Lower lobe of right lung (tissue), 2 donors: ENCODE data around the gene HOXC11. TPM values are rescaled to one million over a fixed set of nuclear protein-coding genes. Genes with fewer than 3 reads are reported as not detected.

Experiments used
- ATAC-seq, 2 donors: fragments of 200-7000 bp; cut with Tn5 transposase; one replicate each; pipeline ENCODE4 v1.9.1; 2020 to 2022; ENCODE audit warnings: mild to moderate bottlenecking in 2 of 2, moderate library complexity in 2 of 2
- DNase-seq: peaks from one replicate; pipeline ENCODE4 v3.0.0-alpha.2; 2020
- H3K27ac ChIP-seq: fragments of 200-600 bp; one replicate; pipeline ENCODE4 v1.8.0; 2022
- H3K27me3 ChIP-seq: fragments of 200-600 bp; one replicate; pipeline ENCODE4 v1.8.0; 2022; ENCODE audit warnings: low read depth
- H3K36me3 ChIP-seq: fragments of 200-600 bp; one replicate; pipeline ENCODE4 v1.8.0; 2022; ENCODE audit warnings: mild to moderate bottlenecking
- H3K4me1 ChIP-seq: fragments of 200-600 bp; one replicate; pipeline ENCODE4 v1.8.0; 2022
- H3K4me3 ChIP-seq: fragments of 200-600 bp; one replicate; pipeline ENCODE4 v1.8.0; 2022; ENCODE audit warnings: mild to moderate bottlenecking
- H3K9me3 ChIP-seq: fragments of 200-600 bp; one replicate; pipeline ENCODE4 v1.8.0; 2022
- intact Hi-C: fragments of 100-400 bp; cut with DNase I; formaldehyde crosslinking; loops from one replicate; pipeline ENCODE4 v1.11.0; 2022
- total RNA-seq: library from RNA; stranded (reverse); fragmentation: NEBNext Ultra II Directional; extraction: Animal tissue kit (Norgen Biotek cat#: 25700); gene quantifications from one replicate; pipeline ENCODE4 v1.2.1, GENCODE V29; 2021
- TF ChIP-seq, protein P1 (sequence below): fragments of 200-600 bp; IDR thresholded peaks from one replicate; pipeline ENCODE4 v1.8.0; 2022; ENCODE audit warnings: antibody characterized with exemption, mild to moderate bottlenecking
- donor health status: DM: no; HTN: yes; CAD: no; lungs with severe emphysema.

The HOXC11 gene
- total RNA-seq, 1 donor from 2014 or later: not detected

DNA sequence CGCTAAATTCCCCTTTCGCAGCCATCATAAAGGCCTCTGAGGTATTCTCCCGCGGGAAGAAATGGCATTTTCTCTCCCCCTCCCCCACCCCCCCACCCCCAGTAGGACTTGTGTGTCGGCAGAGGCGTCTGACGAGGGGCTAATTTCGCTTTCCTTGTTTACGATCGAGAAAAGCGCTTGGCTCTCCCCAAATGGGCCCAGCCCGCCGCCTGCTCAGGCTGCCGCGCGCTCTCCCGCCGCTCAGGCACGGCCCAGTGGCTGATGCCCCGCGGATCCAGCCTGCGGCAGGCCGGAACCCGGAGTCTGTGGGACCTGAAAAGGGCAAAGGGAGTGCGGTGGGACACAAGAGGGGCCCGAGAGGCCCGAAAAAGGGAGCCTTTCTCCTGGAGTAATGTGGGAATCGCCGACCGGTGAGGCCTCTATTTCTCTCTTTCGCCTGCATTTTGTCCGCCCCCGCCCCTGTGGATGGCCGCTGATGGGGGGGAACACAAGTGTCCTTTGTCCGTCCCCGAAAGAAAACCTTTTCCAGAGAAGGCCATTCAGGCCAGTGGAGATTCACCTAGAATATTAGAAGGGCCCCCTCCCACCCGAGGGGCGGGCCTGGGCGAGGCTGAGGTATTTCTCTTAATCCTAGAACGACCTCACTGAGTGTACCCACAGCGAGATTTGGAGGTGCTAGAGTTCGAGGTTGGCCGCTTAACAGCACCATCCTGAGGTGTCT lies 46.3 kb downstream of the HOXC11 start:
- H3K36me3 ChIP-seq: no peaks in the 10 kb centered on the region
- DNase-seq (no peak), ATAC-seq (no peak)
- H3K4me3 ChIP-seq: no peak overlapping the region
- H3K9me3 ChIP-seq: no peaks in the 10 kb centered on the region
- intact Hi-C loops: no loop called here
- H3K4me1 ChIP-seq: peaks cover 24% of the 10 kb centered on the region
- H3K27ac ChIP-seq: no peak overlapping the region
- TF ChIP-seq, protein P1, sequence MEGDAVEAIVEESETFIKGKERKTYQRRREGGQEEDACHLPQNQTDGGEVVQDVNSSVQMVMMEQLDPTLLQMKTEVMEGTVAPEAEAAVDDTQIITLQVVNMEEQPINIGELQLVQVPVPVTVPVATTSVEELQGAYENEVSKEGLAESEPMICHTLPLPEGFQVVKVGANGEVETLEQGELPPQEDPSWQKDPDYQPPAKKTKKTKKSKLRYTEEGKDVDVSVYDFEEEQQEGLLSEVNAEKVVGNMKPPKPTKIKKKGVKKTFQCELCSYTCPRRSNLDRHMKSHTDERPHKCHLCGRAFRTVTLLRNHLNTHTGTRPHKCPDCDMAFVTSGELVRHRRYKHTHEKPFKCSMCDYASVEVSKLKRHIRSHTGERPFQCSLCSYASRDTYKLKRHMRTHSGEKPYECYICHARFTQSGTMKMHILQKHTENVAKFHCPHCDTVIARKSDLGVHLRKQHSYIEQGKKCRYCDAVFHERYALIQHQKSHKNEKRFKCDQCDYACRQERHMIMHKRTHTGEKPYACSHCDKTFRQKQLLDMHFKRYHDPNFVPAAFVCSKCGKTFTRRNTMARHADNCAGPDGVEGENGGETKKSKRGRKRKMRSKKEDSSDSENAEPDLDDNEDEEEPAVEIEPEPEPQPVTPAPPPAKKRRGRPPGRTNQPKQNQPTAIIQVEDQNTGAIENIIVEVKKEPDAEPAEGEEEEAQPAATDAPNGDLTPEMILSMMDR: no peak
- peaks cover 100% of the 10 kb centered on the region for H3K27me3 ChIP-seq

DNA sequence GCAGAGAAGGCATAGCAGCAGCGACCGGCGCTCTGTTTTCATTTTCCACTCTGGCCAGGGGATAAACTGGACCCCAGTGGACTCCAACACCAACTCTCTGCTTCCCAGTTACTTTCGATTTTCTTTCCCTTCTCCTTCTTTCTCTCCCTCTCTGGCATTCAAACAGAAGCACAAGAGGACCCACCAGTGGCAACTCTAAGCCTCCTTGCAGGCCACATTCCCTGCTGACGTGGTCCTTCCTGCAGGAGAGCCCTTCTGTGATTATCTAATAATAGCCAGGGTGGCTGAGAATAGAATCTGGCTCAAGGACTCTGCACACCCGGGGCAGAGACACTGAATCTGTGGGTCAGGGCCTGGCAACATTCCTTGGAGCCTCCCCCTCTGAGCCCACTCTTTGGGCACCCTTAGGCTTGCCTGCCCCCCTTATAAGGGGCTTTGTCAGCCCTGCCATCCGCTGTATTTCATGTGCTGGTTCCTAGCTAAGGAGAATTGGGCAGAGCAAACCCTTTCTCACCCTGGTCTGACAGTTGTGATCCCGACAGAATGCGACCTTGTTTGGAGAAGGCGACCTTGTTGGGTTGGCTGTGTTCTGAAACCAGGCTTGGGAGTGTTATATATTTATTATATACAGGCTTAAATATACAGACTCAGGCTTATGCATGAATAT lies 47.1 kb downstream of the HOXC11 start:
- Histone ChIP-seq H3K4me1 (peaks cover 18% of the 10 kb centered on the region), H3K4me3 (no peak overlapping the region), H3K27me3 (peaks cover 100% of the 10 kb centered on the region), H3K9me3 (no peaks in the 10 kb centered on the region), H3K36me3 (no peaks in the 10 kb centered on the region), H3K27ac (no peak overlapping the region)
- ATAC-seq (no peak), DNase-seq (no peak)
- TF ChIP-seq, protein P1: no peak
- intact Hi-C loops: no loop called here

DNA sequence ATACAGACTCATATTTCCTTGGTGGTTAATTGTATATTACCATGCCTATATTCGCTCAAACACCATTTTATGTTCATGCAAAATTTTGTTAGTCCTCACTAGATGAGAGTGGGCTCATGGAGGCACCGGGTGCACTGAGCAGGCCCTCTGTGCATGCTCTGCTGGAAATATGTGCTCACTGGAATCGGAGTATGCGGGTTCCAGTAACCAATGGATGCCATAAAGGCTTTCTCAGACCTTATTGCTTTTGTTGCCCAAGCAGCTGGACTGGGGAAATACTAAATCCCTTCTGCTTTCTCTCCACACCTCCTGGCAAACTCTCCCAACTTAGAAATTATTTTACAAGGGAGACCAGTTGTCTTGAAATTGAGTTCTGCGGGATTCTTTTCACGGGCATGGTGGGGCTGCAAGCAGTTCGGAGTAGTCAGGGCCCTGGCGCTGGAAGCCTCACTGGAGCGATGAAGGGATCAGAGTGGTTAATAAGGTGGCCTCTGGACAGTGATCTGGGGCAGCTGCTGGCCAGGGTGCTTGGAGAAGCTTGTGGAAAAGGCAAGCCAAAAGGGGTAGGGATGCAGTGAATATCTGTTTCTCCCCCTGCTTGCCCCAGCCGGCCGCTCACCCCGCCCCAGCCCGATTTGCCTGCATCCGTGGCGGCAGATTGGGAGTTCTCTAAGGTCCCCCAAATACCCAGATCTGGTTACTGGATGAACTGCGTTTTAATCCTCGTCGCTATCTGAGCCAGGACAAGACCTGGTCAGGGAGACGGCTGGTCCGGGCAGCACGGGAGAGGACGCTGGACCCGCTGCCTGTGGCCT lies 47.9 kb downstream of the HOXC11 start:
- H3K4me3 ChIP-seq: no peak overlapping the region
- DNase-seq (no peak), ATAC-seq (no peak)
- H3K27me3 ChIP-seq: peaks cover 100% of the 10 kb centered on the region
- peaks cover 18% of the 10 kb centered on the region for H3K4me1 ChIP-seq
- intact Hi-C loops: no loop called here
- no peak overlapping the region for H3K27ac ChIP-seq
- H3K9me3 ChIP-seq: no peaks in the 10 kb centered on the region
- H3K36me3 ChIP-seq: no peaks in the 10 kb centered on the region
- TF ChIP-seq, protein P1: no peak

DNA sequence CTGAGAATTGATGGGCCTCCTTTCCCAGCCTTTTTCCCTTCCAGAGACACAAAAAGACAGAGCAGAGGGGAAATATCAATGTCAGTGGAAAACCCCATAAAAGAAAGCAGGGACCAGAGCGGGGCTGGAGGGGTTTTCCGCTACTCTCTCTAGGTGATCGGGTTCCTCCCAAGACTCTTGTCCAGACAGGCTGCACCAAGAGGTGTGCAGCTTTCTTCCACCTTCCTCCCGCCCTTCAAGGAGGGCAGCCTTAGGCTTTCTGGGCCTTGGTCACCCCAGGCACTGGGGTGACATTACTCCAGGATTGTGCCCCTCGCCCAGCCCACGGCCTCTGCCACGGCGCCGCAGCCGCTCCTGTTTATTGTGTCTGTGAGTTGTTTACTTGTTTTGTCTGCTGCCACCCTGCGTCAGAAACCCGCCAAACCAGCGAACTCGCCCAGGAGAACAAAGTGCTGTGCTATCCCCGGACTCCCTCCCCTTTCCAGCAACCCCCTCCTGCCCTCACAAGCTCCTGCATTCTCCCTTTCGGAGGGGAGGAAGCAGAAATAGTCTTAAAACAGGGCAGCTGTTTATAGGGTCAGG lies 48.6 kb downstream of the HOXC11 start:
- TF ChIP-seq, protein P1: no peak
- intact Hi-C loops: no loop called here
- ATAC-seq (no peak), DNase-seq (no peak)
- Histone ChIP-seq H3K36me3 (no peaks in the 10 kb centered on the region), H3K27ac (no peak overlapping the region), H3K4me1 (peaks cover 18% of the 10 kb centered on the region), H3K4me3 (no peak overlapping the region), H3K27me3 (peaks cover 100% of the 10 kb centered on the region), H3K9me3 (no peaks in the 10 kb centered on the region)
